ENCODE measurements around the gene C17orf75.

DNA sequence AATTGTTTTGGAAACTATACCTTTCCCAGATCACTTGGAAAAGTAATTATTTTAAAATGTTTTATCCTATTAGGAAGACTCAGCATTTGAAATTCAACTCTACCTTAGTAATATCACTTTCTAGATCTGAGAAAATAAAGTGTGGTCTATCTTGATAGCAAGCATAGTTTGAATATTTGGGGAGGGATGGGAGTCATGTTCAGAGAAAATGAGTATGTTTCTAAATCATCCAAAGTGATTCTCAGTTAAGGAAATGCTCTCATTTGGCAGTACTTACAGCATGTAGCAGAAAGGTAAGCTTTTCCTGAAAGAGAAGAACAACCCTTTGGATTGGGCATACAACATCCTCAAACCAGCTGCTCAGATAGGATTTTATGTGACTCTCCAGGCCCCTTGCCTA lies 6.9 kb downstream of the C17orf75 start:
- TF ChIP-seq, protein P1, sequence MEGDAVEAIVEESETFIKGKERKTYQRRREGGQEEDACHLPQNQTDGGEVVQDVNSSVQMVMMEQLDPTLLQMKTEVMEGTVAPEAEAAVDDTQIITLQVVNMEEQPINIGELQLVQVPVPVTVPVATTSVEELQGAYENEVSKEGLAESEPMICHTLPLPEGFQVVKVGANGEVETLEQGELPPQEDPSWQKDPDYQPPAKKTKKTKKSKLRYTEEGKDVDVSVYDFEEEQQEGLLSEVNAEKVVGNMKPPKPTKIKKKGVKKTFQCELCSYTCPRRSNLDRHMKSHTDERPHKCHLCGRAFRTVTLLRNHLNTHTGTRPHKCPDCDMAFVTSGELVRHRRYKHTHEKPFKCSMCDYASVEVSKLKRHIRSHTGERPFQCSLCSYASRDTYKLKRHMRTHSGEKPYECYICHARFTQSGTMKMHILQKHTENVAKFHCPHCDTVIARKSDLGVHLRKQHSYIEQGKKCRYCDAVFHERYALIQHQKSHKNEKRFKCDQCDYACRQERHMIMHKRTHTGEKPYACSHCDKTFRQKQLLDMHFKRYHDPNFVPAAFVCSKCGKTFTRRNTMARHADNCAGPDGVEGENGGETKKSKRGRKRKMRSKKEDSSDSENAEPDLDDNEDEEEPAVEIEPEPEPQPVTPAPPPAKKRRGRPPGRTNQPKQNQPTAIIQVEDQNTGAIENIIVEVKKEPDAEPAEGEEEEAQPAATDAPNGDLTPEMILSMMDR (IDR thresholded peaks at IDR 0.05; ENCODE audit: low read depth, low read length, missing input control) = no peak
- TF ChIP-seq RAD21 (IDR thresholded peaks at IDR 0.05) (no peak), JUND (IDR thresholded peaks at IDR 0.05) (no peak), YY1 (IDR thresholded peaks at IDR 0.05) (no peak), SP1 (IDR thresholded peaks at IDR 0.05) (no peak), TAF1 (conservative IDR thresholded peaks at IDR 0.05) (no peak), NR2F2 (IDR thresholded peaks at IDR 0.05) (no peak), FOXA1 (IDR thresholded peaks at IDR 0.05) (no peak)
- TF ChIP-seq, protein P2, sequence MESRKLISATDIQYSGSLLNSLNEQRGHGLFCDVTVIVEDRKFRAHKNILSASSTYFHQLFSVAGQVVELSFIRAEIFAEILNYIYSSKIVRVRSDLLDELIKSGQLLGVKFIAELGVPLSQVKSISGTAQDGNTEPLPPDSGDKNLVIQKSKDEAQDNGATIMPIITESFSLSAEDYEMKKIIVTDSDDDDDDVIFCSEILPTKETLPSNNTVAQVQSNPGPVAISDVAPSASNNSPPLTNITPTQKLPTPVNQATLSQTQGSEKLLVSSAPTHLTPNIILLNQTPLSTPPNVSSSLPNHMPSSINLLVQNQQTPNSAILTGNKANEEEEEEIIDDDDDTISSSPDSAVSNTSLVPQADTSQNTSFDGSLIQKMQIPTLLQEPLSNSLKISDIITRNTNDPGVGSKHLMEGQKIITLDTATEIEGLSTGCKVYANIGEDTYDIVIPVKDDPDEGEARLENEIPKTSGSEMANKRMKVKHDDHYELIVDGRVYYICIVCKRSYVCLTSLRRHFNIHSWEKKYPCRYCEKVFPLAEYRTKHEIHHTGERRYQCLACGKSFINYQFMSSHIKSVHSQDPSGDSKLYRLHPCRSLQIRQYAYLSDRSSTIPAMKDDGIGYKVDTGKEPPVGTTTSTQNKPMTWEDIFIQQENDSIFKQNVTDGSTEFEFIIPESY (IDR thresholded peaks at IDR 0.05) = no peak
- TF ChIP-seq, protein P3, sequence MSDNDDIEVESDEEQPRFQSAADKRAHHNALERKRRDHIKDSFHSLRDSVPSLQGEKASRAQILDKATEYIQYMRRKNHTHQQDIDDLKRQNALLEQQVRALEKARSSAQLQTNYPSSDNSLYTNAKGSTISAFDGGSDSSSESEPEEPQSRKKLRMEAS (IDR thresholded peaks at IDR 0.05) = no peak

Data from liver (tissue), 3 donors.